Sciatic nerve (tissue), 2 donors: ENCODE data around the gene NLRP3. TPM values are rescaled to one million over a fixed set of nuclear protein-coding genes. Genes with fewer than 3 reads are reported as not detected.
"Not testable (repeated sequence)": the region's sequence is repeated elsewhere in the genome, so short reads cannot be mapped to it uniquely, and the experiment has no call there.

Source experiments
- ATAC-seq: fragments of 200-7000 bp; cut with Tn5 transposase; one replicate; pipeline ENCODE4 v1.9.1; 2020; ENCODE audit warnings: mild to moderate bottlenecking, moderate library complexity
- DNase-seq: peaks from one replicate; pipeline ENCODE4 v3.0.0-alpha.2; 2020; ENCODE audit warnings: low spot score
- intact Hi-C: fragments of 100-400 bp; cut with DNase I; formaldehyde crosslinking; loops from one replicate; pipeline ENCODE4 v1.14.2; 2022
- total RNA-seq: library from RNA; stranded (reverse); fragmentation: NEBNext Ultra II Directional; extraction: Animal tissue kit (Norgen Biotek cat#: 25700); gene quantifications from one replicate; pipeline ENCODE4 v1.2.1, GENCODE V29; 2021
- donor health status: DM: no; HTN: no; CAD: no.
- donor health status: DM: no; HTN: no; CAD: no.

The NLRP3 gene
- total RNA-seq, 1 donor from 2014 or later = 6.6 TPM

DNA sequence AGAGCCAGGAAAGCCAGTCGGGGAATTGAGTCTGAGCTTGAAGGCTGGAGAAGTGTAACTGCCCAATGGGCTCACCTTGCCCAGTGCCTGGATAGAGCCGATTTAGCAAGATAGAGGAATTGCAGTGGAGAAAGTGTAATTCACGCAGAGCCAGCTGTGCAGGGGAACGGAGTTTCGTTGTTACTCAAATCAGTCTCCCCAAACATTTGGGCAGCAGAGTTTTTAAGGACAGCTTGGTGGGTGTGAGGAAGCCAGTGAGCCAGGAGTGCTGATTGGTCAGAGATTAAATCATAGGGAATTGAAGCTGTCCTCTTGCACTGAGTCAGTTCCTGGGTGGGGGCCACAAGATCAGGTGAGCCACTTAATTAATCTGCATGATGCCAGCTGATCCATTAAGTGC lies 28.4 kb upstream of the NLRP3 start:
- ATAC-seq = no peak
- DNase-seq = no peak
- intact Hi-C loops = no loop called here

DNA sequence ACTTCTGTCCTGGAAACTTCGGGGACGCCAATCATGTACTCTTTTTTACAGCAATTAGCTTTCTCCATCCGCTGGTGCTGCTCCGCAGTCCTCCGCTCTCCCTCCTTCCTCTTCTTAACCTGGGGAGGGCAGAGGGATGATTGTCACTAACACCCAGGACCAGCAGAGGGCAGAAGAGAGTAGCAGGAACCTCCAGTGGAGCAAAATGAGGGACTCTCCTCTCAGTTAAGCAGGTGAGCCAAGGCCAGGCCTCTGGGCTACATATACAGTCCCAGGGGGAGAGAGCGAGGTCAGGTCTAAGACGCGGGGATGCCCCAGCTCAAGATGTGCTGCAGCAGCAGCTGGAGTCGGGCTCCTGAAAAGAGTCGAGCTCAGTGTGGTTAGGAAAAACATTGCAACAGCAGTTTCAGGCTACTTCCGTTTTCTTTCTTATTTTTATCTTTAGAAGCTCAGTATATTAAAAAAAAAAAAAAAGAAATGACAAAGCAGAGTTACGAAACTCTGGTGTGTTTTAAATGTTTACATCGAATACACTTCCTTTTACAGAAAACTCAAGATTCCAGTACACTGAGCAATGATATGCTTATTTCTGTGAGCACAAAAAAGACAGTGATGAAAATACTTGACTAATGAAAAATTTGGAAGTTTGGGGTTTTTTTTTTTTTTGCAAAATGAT lies 25.7 kb upstream of the NLRP3 start:
- ATAC-seq = peak; percentile 93
- peak; percentile 89 for DNase-seq
- intact Hi-C loops = no loop called here

DNA sequence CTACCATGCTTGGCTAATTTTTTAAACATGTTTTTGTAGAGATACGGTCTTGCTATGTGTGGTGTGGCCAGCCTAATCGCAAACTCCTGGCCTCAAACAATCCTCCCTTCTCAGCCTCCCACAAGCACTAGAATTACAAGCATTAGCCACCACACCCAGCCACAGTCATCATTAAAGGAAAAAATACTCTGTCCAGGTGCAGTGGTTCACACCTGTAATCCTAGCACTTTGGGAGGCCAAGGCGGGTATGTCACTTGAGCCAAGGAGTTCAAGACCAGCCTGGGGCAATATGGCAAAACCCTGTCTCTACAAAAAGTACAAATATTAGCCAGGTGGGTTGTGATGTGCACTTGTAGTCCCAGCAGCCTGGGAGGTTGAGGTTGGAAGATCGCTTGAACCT lies 25.0 kb upstream of the NLRP3 start:
- intact Hi-C loops = no loop called here
- no peak for ATAC-seq
- DNase-seq = no peak

GRCh38 chr1:247392088-247392487 lies 23.9 kb upstream of the NLRP3 start:
- intact Hi-C loops = no loop called here
- DNase-seq = no peak
- no peak for ATAC-seq

DNA sequence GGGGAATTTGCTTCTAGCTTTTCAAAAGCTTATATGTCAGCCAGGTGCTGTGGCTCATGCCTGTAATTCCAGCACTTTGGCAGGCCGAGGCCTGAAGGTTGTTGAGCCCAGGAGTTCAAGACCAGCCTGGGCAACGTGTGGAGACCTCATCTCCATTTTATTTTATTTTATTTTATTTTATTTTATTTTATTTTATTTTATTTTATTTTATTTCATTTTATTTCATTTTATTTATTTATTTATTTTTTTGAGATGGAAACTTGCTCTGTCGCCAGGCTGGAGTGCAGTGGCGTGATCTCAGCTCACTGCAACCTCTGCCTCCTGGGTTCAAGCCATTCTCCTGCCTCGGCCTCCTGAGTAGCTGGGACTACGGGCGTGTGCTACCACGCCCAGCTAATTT lies 20.9 kb upstream of the NLRP3 start:
- intact Hi-C loops, ATAC-seq, DNase-seq: not testable (repeated sequence)

GRCh38 chr1:247400685-247401084 lies 15.3 kb upstream of the NLRP3 start:
- intact Hi-C loops = no loop called here
- DNase-seq (no peak), ATAC-seq (no peak)

DNA sequence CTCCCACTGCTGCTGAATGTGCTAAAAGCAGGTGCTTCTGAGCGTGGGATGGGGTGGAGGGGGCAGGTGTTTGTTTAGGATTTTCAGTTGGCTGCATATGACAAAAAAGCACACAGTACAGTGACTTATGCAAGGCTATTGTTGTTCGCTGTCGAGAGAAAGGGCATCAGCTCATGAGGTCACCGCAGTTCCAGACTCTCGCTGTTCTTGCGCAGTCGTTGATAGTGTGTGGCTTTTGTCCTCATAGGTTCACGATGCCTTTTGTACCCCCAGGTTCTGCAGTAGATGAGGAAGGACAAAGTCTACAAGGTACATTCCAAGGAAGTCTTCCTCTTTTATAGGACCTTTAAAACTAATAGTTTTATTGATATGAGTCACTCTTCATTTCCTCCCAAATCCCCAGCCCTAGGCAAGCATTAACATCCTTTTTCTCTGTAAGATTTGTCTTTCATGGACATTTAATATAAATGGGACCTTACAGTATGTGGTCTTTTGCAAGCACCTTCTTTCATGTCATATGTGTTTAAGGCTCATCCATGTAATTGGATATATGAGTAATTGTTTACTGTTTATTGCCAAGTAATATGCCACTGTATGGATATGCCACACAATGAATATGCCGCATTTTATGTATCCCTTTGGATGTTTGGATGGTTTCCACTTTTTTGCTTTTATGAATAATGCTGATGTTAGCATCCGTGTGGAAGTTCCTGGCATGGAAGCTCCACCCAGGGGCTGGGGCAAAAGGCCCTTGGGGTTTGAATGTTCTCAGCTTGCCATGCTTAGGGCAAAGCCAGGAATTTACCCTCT lies 14.5 kb upstream of the NLRP3 start:
- intact Hi-C loops = no loop called here
- DNase-seq (no peak), ATAC-seq (no peak)

DNA sequence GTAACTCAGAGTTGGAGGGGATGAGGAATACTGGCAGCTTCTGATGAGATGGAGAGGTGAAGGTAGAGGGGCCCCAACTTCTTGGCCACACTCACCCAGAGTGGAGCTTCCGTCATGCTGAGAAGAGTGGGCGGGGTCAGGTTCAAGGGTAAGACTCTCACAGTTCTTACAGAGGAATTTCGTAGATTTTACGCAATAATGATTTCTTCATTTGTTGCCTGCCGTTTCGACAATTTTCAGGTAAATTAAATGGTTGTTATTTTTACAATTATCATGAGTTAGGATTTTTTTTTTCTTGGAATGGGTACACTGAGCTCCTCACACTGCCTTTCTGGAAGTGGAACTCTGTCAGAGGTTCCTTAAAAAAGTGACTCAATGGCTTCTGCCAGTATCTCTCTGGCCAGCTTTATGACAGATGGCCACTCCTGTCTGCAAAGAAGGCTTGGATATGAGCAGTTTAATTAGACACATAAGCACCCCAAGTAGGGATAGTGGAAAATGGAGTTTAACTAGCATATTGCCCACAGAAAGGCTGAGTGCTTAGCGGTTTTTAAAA lies 13.8 kb upstream of the NLRP3 start:
- DNase-seq = no peak
- intact Hi-C loops = no loop called here
- ATAC-seq = no peak

- DNase-seq (no peak), ATAC-seq (no peak)
- intact Hi-C loops = no loop called here
Observed at GRCh38 chr1:247406014-247406656, 9.8 kb upstream of the NLRP3 start.

DNA sequence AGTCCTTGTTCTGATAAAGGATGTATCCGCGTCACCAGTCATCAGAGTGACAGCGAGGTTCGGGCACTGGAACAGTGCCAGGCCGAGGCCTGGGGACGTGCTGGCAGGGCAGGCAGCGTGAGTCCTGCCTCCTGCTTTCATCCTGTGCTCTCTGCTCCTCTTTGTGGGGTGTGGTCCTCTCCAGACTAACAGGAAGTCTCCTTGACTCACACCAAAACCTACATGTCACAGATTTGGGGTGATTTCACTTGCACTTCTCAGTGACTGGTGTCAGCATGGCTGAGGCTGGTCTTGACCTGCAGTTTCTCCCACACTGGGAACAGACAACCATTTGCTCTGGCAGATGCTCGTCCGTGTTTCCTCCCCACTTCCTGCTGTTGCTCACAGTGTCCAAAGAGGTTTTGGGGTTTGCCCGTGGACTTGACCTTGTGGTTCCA lies 8.8 kb upstream of the NLRP3 start:
- intact Hi-C loops = no loop called here
- DNase-seq (no peak), ATAC-seq (peak; percentile 49)

DNA sequence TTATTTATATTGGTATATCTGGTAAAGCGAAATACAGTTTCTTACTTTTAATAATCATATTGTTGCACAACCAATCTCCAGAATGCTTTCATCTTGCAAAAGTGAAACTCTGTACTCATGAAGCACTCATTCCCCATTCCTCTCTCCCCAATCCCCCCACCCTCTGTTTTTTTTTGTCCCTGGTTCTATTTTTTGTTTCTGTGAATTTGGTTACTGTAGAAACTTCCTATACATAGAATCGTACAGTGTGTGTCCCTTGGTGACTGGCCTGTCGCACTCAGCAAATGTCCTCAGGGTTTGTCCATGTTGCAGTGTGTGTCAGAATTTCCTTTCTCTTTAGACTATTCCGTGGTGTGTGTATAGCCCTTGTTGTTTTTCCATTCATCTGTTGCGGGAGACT lies 7.9 kb upstream of the NLRP3 start:
- ATAC-seq (peak; percentile 54), DNase-seq (no peak)
- intact Hi-C loops = no loop called here

DNA sequence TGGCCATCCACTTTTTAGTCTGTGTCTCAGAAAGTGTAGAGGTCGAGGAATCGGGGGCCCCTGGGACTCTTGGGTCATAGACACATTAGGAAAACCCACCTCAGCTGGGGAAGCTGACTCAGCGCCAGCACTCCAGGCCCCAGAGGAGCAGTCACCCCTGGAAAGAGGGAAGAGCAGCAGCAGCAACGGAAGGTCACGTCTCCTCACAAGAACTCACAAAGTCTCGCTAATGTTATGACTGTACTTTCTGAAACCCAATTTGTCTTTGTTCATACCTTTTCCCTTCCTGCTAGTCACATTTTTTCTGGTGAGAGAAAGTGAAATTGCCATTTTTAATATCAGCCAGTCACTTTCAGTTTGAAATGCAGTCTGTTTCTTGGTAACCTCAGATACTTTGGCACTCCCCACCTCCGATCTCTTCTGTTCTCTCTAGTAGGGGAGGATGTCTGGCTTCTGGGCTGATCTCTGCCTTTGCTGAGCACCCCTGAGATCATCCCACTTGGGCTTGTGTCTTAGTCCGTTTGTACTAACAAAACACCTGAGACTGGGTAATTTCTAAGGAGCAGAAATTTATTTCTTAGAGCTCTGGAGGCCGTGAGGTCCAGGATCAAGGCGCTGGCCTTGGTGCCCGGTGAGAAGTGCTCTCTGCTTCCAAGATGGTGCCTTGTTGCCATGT lies 6.0 kb upstream of the NLRP3 start:
- DNase-seq (no peak), ATAC-seq (peak; percentile 49)
- intact Hi-C loops = no loop called here

- intact Hi-C loops = no loop called here
- no peak for ATAC-seq
- DNase-seq = no peak
Observed at GRCh38 chr1:247411621-247412327, 4.2 kb upstream of the NLRP3 start.

GRCh38 chr1:247417831-247418230 lies 1.9 kb downstream of the NLRP3 start:
- intact Hi-C loops = no loop called here
- DNase-seq (no peak), ATAC-seq (peak; percentile 19)

DNA sequence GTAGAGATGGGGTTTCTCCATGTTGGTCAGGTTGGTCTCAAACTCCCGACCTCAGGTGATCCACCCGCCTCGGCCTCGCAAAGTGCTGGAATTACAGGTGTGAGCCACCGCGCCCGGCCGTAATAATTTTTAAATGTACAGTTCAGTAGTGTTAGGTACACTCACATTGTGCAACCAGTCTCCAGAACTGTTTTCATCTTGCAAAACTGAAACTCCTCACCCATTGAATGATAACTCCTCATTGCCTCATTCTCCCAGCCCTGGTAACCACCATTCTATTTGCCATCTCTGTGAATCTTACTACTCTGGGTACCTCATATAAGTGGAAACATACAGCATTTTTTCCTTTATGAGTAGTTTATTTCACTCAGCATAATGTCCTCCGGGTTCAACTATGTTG lies 3.4 kb downstream of the NLRP3 start:
- no peak for DNase-seq
- intact Hi-C loops = no loop called here
- no peak for ATAC-seq

DNA sequence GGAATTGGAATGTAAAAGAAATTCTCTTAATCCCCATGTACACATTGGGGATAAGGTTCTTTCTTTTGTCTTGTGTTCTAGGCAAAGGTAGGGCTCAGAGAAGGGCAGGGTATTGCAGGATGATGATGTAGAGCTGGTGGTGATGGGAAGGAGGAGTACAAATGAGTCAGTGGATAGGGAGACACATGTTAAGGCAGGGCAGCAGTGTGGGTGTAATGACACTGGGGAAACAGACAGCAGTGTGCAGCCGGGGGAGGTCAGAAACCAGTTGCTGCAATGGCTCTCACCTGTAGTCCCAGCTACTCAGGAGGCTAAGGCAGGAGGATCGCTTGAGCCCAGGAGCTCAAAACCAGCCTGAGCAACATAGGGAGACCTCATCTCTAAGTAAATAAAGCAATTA lies 5.1 kb downstream of the NLRP3 start:
- intact Hi-C loops = no loop called here
- ATAC-seq (no peak), DNase-seq (no peak)

GRCh38 chr1:247429496-247429895 lies 13.5 kb downstream of the NLRP3 start:
- ATAC-seq (peak; percentile 74), DNase-seq (no peak)
- intact Hi-C loops = no loop called here

- no peak for ATAC-seq
- intact Hi-C loops = no loop called here
Observed at GRCh38 chr1:247430434-247430833, 14.5 kb downstream of the NLRP3 start.

DNA sequence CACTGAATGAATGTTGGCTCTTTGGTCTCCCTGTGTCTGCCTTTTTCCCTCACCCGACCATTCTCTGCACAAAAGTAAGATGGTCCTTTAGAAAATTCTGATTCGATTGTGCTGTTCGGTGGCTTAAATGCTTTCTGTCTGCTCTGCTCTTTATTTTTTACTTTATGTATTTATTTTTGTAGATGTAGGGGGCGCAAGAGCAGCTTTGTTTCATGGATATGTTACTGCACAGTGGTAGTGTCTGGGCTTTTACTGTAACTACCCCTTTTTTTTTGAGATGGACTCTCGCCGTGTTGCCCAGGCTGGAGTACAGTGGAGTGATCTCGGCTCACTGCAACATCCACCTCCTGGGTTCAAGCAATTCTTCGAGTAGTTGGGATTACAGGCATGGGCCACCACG lies 15.7 kb downstream of the NLRP3 start:
- intact Hi-C loops = no loop called here
- no peak for DNase-seq
- no peak for ATAC-seq

More at GRCh38 chr1:247430434-247430833, 14.5 kb downstream of the NLRP3 start:
- DNase-seq = no peak
